Measurements from ENCODE around the gene SHOC2.
"Not testable (repeated sequence)": the region's sequence is repeated elsewhere in the genome, so short reads cannot be mapped to it uniquely, and the experiment has no call there.

The SHOC2 gene

GRCh38 chr10:110901954-110902819 lies 17.2 kb upstream of the SHOC2 start:
- DNase-seq, result peak; percentile 40 to 51

DNA sequence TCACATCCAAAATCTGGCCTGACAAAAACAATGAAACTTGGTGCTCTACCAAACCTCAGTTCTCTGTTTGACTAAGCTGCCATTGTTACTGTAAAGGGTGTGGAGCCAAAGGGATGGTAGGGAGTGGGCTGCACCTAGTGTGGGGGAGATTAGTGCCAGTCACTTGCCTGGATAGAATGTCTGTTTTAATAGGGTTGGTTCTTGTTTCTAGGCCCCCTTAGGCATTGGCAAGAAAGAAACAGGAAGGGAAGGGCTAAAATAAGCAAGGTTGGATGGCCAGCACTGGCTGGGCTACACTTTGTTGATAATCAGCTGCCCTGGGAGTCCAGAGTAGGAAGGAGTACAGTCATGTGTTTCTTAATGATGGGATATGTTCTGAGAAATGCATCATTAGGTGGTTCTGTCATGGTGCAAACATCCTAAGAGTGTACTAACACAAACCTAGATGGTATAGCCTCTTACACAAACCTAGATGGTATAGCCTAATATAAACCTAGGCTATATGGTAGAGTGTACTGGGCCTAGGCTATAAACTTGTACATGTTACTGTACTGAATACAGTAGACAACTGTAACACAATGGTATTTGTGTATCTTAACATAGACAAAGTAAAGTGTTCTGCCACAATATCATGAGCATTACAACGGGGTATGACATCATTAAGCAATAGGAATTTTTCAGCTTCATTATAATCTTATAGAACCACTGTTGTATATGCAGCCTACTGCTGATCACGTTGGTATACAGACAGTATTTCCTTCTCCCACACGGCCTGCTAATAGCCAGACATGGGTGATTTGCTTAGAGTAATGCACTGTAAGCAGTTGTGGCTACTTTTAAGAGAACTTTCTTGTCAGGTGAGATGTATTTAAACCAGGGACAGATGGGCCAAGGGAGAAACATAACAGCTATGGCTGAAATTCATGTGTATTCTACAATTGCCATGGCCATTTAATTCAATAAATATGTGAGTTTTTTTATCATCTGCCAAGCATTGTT lies 15.8 kb upstream of the SHOC2 start:
- no peak for DNase-seq

DNA sequence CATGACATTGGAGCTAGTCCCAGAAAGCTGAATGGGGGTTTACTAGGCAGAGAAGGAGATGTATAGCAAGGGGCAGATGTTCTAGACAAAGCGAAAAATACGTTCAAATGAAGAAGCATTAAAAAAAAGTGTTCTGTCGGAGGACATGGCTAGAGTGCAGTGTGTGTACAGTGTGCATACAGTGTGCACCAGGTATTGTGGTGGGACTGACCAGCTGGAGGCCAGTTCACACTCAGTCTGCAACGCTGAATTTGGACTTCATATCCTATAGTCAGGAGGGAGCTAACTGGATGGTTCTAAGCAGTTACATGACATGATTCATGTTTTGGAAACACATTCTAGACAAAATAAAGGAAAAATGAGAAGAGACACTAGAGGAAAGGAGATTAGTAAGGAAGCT lies 9.3 kb upstream of the SHOC2 start:
- DNase-seq, result no peak

DNA sequence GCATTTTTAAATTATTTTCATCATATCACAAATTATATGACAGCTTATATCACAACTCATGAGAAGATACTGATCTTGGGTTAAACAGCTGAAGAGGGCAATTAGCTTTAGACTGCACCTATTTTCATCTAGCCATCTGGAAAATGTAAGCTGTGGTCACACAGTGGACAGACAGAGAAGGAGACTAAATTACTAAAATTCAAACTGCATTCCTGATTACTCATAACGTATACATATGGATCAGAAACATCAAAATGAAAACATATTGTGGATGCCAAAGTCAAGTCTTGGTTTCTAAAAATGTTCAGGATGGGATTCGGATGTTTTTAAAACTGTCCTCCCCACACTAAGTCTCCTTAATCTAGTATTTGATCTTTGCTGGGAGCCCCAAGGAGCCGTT lies 7.0 kb upstream of the SHOC2 start:
- no peak for DNase-seq

DNA sequence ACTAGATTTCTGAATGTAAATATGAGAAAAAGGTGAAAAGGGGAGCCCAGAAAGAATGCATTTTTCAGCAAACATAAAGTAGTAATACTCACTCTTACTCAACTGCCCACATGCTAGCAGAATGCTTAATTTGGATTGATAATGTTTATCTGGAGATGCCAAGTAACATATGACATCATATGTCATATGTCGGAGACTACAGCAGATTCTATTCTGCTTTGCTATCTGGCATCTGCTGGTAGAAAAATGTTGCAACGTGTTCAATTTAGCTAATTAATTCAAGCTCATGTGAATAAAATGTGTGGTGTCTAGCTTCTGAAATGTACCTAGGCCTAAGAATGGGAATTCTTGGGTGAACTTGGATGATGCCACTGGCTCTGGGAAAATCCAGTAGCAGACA lies 5.0 kb upstream of the SHOC2 start:
- DNase-seq, result no peak

DNA sequence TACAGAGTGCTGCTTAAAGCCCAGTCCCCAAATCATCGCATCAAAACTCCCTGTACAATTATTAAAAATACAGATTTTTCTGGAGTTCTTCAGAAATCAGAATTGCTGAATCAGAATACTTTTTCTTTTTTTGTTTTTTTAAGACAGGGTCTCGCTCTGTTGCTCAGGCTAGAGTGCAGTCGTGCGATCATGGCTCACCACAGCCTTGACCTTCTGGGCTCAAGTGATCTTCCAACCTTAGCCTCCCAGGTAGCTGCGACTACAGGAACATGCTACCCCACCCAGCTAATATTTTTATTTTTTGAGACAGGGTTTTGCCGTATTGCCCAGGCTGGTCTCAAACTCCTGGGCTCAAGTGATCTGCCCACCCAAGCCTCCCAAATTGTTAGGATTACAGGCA lies 4.4 kb upstream of the SHOC2 start:
- DNase-seq, result no peak

DNA sequence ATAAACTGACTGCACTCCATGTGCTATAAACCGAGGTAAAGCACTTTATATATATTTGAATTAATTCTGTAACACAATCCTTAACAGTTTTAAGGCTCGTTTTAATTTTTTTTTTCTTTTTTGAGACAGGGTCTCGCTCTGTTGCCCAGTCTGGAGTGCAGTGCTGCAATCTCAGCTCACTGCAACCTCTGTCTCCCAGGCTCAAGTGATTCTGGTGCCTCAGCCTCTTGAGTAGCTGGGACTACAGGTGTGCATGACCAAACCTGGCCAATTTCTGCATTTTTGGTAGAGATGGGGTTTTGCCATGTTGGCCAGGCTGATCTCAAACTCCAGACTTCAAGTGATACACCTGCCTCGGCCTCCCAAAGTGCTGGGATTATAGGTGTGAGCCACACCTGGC lies 3.8 kb upstream of the SHOC2 start:
- DNase-seq, result not testable (repeated sequence)

GRCh38 chr10:110916554-110917346 lies 2.7 kb upstream of the SHOC2 start:
- DNase-seq, result no peak

GRCh38 chr10:110918269-110918642 lies 1.1 kb upstream of the SHOC2 start:
- peak; percentile 77 to 81 for DNase-seq

GRCh38 chr10:110918643-110919348 lies 608 bp upstream of the SHOC2 start, which contains the start of gene BBIP1:
TSS of gene BBIP1 (minus strand) at chr10:110919180. CDS start at chr10:110918157, 1,023 bp downstream.
- no peak for DNase-seq

DNA sequence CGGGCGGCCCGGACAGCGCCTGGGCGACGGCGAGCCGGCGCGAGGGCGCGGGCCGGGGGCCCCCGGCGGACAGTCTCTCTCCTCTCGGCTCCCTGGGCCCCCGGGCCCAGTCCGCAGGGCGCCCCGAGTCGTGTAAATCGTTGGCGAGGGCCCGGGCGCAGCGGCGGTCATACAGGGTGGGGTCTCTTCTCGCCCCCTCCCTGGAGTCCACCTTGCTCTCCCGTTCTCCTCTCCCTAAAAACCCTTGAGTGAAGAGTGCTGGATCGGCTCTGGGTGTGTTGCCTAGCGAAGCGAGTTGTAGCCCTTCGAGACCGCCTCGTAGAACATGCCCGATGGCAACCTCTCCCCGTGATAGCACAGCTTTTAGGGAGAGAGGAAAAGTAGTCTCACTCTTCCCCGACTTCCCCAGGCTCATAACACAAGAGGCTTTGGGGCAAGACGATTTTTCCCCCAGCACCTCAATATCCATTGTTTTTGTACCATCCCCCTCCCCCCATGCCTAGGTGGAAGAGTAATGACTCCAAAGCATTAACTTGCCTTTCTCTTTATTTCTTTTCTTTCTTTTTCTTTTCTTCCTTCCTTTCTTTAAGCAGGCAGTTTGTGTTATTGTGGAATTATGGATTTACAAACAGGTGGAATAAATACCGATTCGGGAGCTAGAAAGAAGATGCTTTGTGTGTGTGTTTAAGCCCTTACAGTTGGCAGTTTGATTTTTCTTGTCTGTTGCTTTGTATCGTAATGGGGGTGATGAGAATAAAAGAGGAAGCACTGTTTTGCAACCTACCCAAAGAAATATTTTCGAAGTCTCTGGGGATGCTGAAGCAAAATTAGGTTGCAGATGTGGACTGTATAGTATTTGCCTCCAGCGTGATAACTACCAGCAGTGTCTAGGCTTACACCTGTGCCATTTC lies 822 bp downstream of the SHOC2 start:
- DNase-seq, result peak in 1 of 2 donors; percentile 10

GRCh38 chr10:110923856-110924493 lies 4.6 kb downstream of the SHOC2 start:
- no peak for DNase-seq

- no peak for DNase-seq
Observed at GRCh38 chr10:110927461-110927860, 8.1 kb downstream of the SHOC2 start.

DNA sequence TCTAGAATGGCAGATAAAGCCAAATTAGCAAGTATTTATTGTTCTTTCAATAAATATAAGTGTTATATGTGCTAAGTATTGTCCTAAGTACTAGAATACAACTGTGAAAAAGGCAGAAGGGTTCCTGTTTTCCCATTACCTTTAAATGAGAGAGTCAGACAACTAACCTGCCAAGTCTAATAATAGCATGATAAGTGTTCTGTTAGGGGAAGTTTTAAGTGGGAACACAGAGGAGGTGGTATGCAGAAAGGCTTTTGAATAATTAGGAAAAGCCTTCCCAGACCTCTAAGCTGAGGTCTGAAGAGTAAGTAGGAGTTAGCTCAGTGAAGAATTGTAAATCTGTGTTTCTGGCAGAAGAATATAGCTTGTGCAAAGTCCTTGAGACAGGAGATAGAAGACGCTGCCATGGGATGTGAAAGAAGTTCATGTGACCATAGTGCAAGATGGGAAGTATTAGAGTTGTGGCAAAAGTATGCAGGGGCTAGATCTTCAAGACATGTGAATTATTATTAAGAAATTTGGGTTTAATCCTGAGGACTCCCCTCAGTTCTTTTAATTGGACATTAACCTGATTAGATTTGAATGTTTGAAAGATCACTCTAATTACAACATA lies 12.5 kb downstream of the SHOC2 start:
- DNase-seq, result no peak

GRCh38 chr10:110932505-110933180 lies 13.2 kb downstream of the SHOC2 start:
- DNase-seq, result no peak

DNA sequence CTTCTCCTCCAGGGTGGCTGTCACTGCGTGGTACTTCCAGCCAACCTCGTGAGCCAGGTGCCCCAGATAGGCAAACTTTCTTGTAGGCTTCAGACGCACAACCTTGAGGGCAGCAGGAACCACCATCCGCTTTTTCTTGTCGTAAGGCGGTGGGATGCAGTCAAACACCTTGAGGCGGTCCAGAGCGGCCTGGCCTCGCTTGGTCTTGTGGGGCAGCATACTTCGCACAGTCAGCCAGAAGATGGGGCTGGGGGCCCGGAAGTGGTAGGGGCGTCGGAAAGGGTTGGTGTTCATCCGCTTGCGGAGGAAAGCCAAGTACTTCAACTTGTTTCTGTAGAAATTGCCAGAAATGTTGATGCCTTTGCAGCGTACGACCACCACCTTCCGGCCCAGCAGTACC lies 17.4 kb downstream of the SHOC2 start:
- no peak for DNase-seq

DNA sequence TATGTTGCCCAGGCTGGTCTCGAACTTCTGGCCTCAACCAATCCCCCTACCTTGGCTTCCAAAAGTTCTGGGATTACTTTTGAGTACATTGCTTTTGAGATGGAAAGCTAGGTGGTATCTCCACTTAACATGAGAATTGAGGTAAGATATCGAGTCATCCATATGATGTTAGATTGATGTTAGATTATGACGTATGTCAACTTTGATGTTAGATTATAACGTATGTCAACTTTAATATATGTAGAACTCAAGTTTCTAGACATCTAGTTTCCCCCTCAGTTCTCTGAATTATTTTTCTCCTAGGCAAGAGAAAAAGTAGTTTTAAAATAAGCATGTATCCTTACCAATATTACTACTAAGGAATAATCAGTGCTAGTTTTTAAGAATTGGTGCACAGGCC lies 20.0 kb downstream of the SHOC2 start:
- no peak for DNase-seq

GRCh38 chr10:110944792-110945396 lies 25.5 kb downstream of the SHOC2 start:
- no peak for DNase-seq

- no peak for DNase-seq
Observed at GRCh38 chr10:110946496-110946895, 27.1 kb downstream of the SHOC2 start.

Data from activated CD4-positive, alpha-beta T cell treated with anti-CD3 and anti-CD28 coated beads for 4 hours (primary cell).